H1 (cell line): ENCODE data around the gene SPAG4. TPM values are rescaled to one million over a fixed set of nuclear protein-coding genes. Genes with fewer than 3 reads are reported as not detected.

Source experiments
- BACH1 ChIP-seq: IDR thresholded peaks from 2 replicates; pipeline ENCODE4 v1.6.1; 2012; ENCODE audit warnings: low read length, improper control_type of control experiment
- CREB1 ChIP-seq: IDR thresholded peaks from 2 replicates; pipeline ENCODE4 v1.6.1; 2012; ENCODE audit warnings: inconsistent platforms
- EGR1 ChIP-seq: IDR thresholded peaks from 2 replicates; pipeline ENCODE4 v1.6.1; 2011; ENCODE audit warnings: low read depth, low read length, borderline replicate concordance
- polyA plus RNA-seq, 7 experiments: library from polyadenylated mRNA; depleted of rRNA in 3 of 7; stranded (reverse) in 5 of 7; unstranded in 2 of 7; fragments of >200 nt in 5 of 7; fragments of 200-250 nt in 2 of 7; gene quantifications; 1 replicate in 5 of 7; 2 replicates in 1 of 7; 4 replicates in 1 of 7; pipeline versions ENCODE4 v1.2.1 to v1.2.3, GENCODE V29; 2011 to 2013; ENCODE audit warnings: missing spikeins in 2 of 7, mixed read lengths in 2 of 7
- total RNA-seq: library from RNA; stranded (reverse); fragmentation: NEBNext Ultra II Directional; extraction: Animal tissue kit (Norgen Biotek cat#: 25700); gene quantifications from 2 replicates; pipeline ENCODE4 v1.2.1, GENCODE V29; 2021
- TF ChIP-seq, protein P1 (sequence below): IDR thresholded peaks from 2 replicates; pipeline ENCODE4 v1.6.1; 2012; ENCODE audit warnings: low read length, inconsistent platforms
- TF ChIP-seq, protein P2 (sequence below): fragments of 300-600 bp; sonication (generic); IDR thresholded peaks from 2 replicates; pipeline ENCODE4 v1.7.1; 2012; ENCODE audit warnings: low read length, moderate library complexity, mild to moderate bottlenecking, inconsistent platforms; ENCODE audit not compliant: insufficient replicate concordance

SPAG4 gene
- total and polyA plus RNA-seq, 2 of the 8 experiments (the other 6 are each of a cell fraction or from before 2014, with no cell fraction given), result 2.4 to 6.0 TPM

DNA sequence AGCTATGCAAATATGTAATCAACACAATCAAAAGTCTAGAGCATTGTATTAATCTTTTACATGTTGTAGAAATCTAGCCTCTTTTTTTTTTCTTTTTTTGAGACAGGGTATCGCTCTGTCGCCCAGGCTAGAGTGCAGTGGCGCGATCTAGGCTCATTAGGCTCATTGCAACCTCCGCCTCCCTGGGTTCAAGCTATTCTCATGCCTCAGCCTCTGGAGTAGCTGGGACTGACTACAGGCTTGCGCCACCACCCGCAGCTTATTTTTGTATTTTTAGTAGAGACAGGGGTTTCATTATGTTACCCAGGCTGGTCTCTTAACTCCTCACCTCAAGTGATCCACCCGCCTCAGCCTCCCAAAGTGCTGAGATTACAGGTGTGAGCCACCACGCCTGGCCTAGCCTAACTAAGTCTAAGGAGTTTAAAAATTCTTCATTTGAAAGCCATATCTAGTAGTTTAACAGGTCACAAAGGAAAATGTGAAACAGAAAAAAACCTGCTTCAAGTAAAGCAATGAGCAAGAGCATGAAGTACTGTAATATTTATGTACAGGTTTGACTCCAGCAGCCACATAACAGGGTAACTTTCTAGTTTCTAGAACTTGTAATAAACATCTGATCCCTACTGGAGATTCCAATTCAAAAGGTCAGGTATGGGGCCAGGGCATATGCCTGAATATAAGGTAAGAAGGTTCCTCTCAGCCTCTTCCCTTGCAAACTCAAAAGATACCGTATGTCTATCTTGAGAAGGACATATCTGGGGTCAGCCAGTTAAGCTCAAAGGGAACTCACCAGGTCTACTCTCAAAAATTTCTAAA is 44.7 kb downstream of the SPAG4 start (continued):
- TF ChIP-seq, protein P1, sequence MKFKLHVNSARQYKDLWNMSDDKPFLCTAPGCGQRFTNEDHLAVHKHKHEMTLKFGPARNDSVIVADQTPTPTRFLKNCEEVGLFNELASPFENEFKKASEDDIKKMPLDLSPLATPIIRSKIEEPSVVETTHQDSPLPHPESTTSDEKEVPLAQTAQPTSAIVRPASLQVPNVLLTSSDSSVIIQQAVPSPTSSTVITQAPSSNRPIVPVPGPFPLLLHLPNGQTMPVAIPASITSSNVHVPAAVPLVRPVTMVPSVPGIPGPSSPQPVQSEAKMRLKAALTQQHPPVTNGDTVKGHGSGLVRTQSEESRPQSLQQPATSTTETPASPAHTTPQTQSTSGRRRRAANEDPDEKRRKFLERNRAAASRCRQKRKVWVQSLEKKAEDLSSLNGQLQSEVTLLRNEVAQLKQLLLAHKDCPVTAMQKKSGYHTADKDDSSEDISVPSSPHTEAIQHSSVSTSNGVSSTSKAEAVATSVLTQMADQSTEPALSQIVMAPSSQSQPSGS, result no peak
- TF ChIP-seq EGR1, result no peak
- no peak for TF ChIP-seq BACH1
- TF ChIP-seq, protein P2, sequence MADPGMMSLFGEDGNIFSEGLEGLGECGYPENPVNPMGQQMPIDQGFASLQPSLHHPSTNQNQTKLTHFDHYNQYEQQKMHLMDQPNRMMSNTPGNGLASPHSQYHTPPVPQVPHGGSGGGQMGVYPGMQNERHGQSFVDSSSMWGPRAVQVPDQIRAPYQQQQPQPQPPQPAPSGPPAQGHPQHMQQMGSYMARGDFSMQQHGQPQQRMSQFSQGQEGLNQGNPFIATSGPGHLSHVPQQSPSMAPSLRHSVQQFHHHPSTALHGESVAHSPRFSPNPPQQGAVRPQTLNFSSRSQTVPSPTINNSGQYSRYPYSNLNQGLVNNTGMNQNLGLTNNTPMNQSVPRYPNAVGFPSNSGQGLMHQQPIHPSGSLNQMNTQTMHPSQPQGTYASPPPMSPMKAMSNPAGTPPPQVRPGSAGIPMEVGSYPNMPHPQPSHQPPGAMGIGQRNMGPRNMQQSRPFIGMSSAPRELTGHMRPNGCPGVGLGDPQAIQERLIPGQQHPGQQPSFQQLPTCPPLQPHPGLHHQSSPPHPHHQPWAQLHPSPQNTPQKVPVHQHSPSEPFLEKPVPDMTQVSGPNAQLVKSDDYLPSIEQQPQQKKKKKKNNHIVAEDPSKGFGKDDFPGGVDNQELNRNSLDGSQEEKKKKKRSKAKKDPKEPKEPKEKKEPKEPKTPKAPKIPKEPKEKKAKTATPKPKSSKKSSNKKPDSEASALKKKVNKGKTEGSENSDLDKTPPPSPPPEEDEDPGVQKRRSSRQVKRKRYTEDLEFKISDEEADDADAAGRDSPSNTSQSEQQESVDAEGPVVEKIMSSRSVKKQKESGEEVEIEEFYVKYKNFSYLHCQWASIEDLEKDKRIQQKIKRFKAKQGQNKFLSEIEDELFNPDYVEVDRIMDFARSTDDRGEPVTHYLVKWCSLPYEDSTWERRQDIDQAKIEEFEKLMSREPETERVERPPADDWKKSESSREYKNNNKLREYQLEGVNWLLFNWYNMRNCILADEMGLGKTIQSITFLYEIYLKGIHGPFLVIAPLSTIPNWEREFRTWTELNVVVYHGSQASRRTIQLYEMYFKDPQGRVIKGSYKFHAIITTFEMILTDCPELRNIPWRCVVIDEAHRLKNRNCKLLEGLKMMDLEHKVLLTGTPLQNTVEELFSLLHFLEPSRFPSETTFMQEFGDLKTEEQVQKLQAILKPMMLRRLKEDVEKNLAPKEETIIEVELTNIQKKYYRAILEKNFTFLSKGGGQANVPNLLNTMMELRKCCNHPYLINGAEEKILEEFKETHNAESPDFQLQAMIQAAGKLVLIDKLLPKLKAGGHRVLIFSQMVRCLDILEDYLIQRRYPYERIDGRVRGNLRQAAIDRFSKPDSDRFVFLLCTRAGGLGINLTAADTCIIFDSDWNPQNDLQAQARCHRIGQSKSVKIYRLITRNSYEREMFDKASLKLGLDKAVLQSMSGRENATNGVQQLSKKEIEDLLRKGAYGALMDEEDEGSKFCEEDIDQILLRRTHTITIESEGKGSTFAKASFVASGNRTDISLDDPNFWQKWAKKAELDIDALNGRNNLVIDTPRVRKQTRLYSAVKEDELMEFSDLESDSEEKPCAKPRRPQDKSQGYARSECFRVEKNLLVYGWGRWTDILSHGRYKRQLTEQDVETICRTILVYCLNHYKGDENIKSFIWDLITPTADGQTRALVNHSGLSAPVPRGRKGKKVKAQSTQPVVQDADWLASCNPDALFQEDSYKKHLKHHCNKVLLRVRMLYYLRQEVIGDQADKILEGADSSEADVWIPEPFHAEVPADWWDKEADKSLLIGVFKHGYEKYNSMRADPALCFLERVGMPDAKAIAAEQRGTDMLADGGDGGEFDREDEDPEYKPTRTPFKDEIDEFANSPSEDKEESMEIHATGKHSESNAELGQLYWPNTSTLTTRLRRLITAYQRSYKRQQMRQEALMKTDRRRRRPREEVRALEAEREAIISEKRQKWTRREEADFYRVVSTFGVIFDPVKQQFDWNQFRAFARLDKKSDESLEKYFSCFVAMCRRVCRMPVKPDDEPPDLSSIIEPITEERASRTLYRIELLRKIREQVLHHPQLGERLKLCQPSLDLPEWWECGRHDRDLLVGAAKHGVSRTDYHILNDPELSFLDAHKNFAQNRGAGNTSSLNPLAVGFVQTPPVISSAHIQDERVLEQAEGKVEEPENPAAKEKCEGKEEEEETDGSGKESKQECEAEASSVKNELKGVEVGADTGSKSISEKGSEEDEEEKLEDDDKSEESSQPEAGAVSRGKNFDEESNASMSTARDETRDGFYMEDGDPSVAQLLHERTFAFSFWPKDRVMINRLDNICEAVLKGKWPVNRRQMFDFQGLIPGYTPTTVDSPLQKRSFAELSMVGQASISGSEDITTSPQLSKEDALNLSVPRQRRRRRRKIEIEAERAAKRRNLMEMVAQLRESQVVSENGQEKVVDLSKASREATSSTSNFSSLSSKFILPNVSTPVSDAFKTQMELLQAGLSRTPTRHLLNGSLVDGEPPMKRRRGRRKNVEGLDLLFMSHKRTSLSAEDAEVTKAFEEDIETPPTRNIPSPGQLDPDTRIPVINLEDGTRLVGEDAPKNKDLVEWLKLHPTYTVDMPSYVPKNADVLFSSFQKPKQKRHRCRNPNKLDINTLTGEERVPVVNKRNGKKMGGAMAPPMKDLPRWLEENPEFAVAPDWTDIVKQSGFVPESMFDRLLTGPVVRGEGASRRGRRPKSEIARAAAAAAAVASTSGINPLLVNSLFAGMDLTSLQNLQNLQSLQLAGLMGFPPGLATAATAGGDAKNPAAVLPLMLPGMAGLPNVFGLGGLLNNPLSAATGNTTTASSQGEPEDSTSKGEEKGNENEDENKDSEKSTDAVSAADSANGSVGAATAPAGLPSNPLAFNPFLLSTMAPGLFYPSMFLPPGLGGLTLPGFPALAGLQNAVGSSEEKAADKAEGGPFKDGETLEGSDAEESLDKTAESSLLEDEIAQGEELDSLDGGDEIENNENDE, result no peak
- TF ChIP-seq CREB1, result no peak
